Spinal cord (tissue), 10 donors: ENCODE data around the gene EXOC6. TPM values are rescaled to one million over a fixed set of nuclear protein-coding genes. Genes with fewer than 3 reads are reported as not detected.
A peak's percentile ranks its signal among the peaks of the same experiment; 100 is the strongest.

ENCODE experiments used
- DNase-seq, 6 donors: peaks; one replicate each; pipeline versions ENCODE4 v3.0.0 to v3.0.0-alpha.2; 2013 to 2015; ENCODE audit warnings: low spot score in 6 of 6, low read depth in 4 of 6
- H3K27ac ChIP-seq: one replicate; pipeline ENCODE4 v1.5.1; 2013; ENCODE audit warnings: low read depth, low read length, control low read depth
- H3K27me3 ChIP-seq: one replicate; pipeline ENCODE4 v1.6.1; 2013; ENCODE audit warnings: low read length; ENCODE audit not compliant: control insufficient read depth, insufficient read depth
- H3K36me3 ChIP-seq: one replicate; pipeline ENCODE4 v1.6.1; 2013; ENCODE audit warnings: low read length; ENCODE audit not compliant: control insufficient read depth, insufficient read depth
- H3K4me1 ChIP-seq: one replicate; pipeline ENCODE4 v1.6.1; 2013; ENCODE audit warnings: low read length; ENCODE audit not compliant: control insufficient read depth, insufficient read depth
- H3K4me3 ChIP-seq: one replicate; pipeline ENCODE4 v1.5.1; 2013; ENCODE audit warnings: low read depth, low read length, control low read depth
- H3K9me3 ChIP-seq: one replicate; pipeline ENCODE4 v1.6.1; 2013; ENCODE audit warnings: low read length; ENCODE audit not compliant: control insufficient read depth, insufficient read depth
- WGBS: methylation state at CpG from one replicate; pipeline ENCODE4 v1.1.5; 2013; ENCODE audit warnings: missing lambda C conversion rate; ENCODE audit not compliant: insufficient coverage; 5-methylcytosine and 5-hydroxymethylcytosine counted together
- long read RNA-seq, 4 donors: transcript quantifications; one replicate each; lab custom pipeline, GENCODE V29; 2026
- polyA plus RNA-seq, 2 donors: library from polyadenylated mRNA; unstranded; fragments of 120-200 nt; gene quantifications; one replicate each; pipeline ENCODE4 v1.2.1, GENCODE V29; 2013; ENCODE audit not compliant: insufficient read length in 2 of 2
- total RNA-seq, 2 donors: library from RNA; depleted of rRNA in 1 of 2; stranded (reverse); fragments of 120-200 nt in 1 of 2; fragments of >200 nt in 1 of 2; gene quantifications; one replicate each; pipeline versions ENCODE4 v1.2.3 to v1.2.4, GENCODE V29; 2013 to 2014
- donor health status: healthy.

EXOC6 gene
- total RNA-seq (10 to 100 TPM; 22.8 to 46.6 TPM), polyA plus RNA-seq (10 to 100 TPM; 16.5 to 19.7 TPM)
- long read RNA-seq, donor 1, partial matches to known transcripts: 0 of 2 reads
- long read RNA-seq, donor 1, other reads (novel, unspliced or antisense): 0 of 2 reads
- long read RNA-seq, donor 2, partial matches to known transcripts: 0 of 1 reads
- long read RNA-seq, donor 2, other reads (novel, unspliced or antisense): 0 of 1 reads
- long read RNA-seq, donor 3, partial matches to known transcripts: 0 of 1 reads
- long read RNA-seq, donor 3, other reads (novel, unspliced or antisense): 0 of 1 reads
- long read RNA-seq, donor 4, partial matches to known transcripts: 0 of 1 reads
- long read RNA-seq, donor 4, other reads (novel, unspliced or antisense): 0 of 1 reads

- H3K9me3 ChIP-seq: no peaks in the 10 kb centered on the region
- peaks cover 6% of the 10 kb centered on the region for H3K4me1 ChIP-seq
- peak; percentile 72 to 96 (median 85) for DNase-seq
Measured at GRCh38 chr10:92848441-92849233, at the start of gene EXOC6. TSS of gene EXOC6 (plus strand) at chr10:92848520. CDS start at chr10:92848534, 14 bp downstream.

GRCh38 chr10:92799568-92799967, 48.8 kb upstream of the EXOC6 start:
- H3K27ac ChIP-seq: no peak overlapping the region
- no CpG with 5 or more reads among the region's 2 CpGs for WGBS
- H3K4me1 ChIP-seq: no peaks in the 10 kb centered on the region
- no peaks in the 10 kb centered on the region for H3K9me3 ChIP-seq
- DNase-seq: peak in 1 of 6 donors; percentile 35
- H3K27me3 ChIP-seq: no peaks in the 10 kb centered on the region
- H3K4me3 ChIP-seq: no peak overlapping the region
- H3K36me3 ChIP-seq: no peaks in the 10 kb centered on the region

More at GRCh38 chr10:92848441-92849233, at the start of gene EXOC6:
- H3K27me3 ChIP-seq: no peaks in the 10 kb centered on the region
- peak within 1 kb of the TSS; percentile 78 for H3K27ac ChIP-seq
- under 1% methylated on average over 95 of the region's 103 CpGs for whole genome bisulfite sequencing
- H3K4me3 ChIP-seq: peak within 1 kb of the TSS; percentile 81
- H3K36me3 ChIP-seq: no peaks in the 10 kb centered on the region

DNA sequence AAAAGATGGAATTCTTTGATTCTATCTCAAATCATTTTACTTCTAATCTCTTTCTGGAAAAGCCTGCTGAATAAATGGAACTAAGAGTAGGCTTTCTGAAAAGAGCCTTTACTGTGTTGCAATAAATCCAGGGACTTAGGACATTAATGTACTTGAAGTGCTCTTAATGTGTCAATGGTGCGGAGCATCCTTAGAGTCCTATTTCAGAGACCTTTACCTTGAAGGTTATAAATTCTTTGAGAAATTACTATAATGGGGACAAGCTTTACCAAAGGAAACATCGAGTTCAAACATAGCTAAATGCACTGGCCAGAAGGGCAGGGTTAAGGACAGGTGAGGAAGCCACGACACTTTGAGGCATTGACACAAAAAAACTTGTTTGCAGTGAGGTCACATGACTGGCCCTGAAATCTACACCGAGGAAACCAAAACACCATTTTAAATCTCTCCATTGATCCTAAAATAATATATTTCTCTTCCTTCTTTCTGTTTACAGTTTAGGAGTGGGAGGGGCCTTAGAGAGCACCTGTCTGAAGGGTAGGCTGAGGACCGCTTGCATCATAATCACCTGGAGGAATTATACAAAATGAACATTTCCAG, 48.1 kb upstream of the EXOC6 start:
- no peaks in the 10 kb centered on the region for H3K9me3 ChIP-seq
- no peaks in the 10 kb centered on the region for H3K27me3 ChIP-seq
- H3K4me3 ChIP-seq: no peak overlapping the region
- 50% methylated on average over 1 of the region's 5 CpGs for WGBS
- DNase-seq: peak in 1 of 6 donors; percentile 64
- H3K4me1 ChIP-seq: no peaks in the 10 kb centered on the region
- H3K36me3 ChIP-seq: no peaks in the 10 kb centered on the region
- H3K27ac ChIP-seq: no peak overlapping the region

- Histone ChIP-seq H3K36me3 (no peaks in the 10 kb centered on the region), H3K27ac (no peak overlapping the region), H3K9me3 (no peaks in the 10 kb centered on the region), H3K27me3 (no peaks in the 10 kb centered on the region), H3K4me3 (no peak overlapping the region), H3K4me1 (no peaks in the 10 kb centered on the region)
- peak in 1 of 6 donors; percentile 11 for DNase-seq
- WGBS: 71% methylated on average over 2 of the region's 9 CpGs
Measured at GRCh38 chr10:92801978-92802872, 46.1 kb upstream of the EXOC6 start.

GRCh38 chr10:92809840-92810239, 38.5 kb upstream of the EXOC6 start:
- 90% methylated on average over 3 of the region's 3 CpGs for WGBS
- no peak overlapping the region for H3K27ac ChIP-seq
- no peaks in the 10 kb centered on the region for H3K27me3 ChIP-seq

GRCh38 chr10:92810934-92811532, 37.3 kb upstream of the EXOC6 start:
- no peaks in the 10 kb centered on the region for H3K9me3 ChIP-seq
- H3K27me3 ChIP-seq: no peaks in the 10 kb centered on the region
- no peak overlapping the region for H3K4me3 ChIP-seq
- WGBS: no CpG with 5 or more reads among the region's 4 CpGs
- H3K4me1 ChIP-seq: no peaks in the 10 kb centered on the region
- no peak overlapping the region for H3K27ac ChIP-seq
- H3K36me3 ChIP-seq: no peaks in the 10 kb centered on the region
- DNase-seq: no peak

More at GRCh38 chr10:92809840-92810239, 38.5 kb upstream of the EXOC6 start:
- Histone ChIP-seq H3K4me1 (no peaks in the 10 kb centered on the region), H3K4me3 (no peak overlapping the region), H3K36me3 (no peaks in the 10 kb centered on the region), H3K9me3 (no peaks in the 10 kb centered on the region)
- no peak for DNase-seq

DNA sequence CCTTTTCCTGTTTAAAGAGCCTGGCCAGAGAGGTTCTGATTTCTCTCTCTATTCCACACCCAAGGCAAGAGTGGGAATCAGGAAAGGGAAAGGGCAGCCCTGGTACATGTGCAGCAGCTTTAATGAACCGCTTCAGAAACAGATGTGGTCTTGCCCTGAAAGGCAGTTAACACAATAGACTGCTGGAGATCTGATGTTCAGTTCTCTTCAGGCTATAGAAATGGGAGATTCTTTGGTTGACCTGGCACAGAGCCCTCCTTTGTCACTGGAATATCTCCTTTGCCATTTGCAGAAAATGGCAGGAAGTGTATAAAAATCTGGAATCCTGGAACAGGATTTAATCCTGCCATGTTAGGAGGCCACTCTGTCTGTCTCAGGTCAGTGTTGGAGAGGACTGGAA, 36.3 kb upstream of the EXOC6 start:
- no peaks in the 10 kb centered on the region for H3K9me3 ChIP-seq
- peak in 1 of 6 donors; percentile 5 for DNase-seq
- H3K4me1 ChIP-seq: no peaks in the 10 kb centered on the region
- H3K27me3 ChIP-seq: no peaks in the 10 kb centered on the region
- no peaks in the 10 kb centered on the region for H3K36me3 ChIP-seq
- H3K4me3 ChIP-seq: no peak overlapping the region
- WGBS: no CpG with 5 or more reads among the region's 1 CpG
- H3K27ac ChIP-seq: no peak overlapping the region

- Histone ChIP-seq H3K27me3 (no peaks in the 10 kb centered on the region), H3K36me3 (no peaks in the 10 kb centered on the region), H3K9me3 (no peaks in the 10 kb centered on the region), H3K4me1 (no peaks in the 10 kb centered on the region), H3K27ac (no peak overlapping the region), H3K4me3 (no peak overlapping the region)
- no peak for DNase-seq
- 80% methylated on average over 3 of the region's 4 CpGs for WGBS
Measured at GRCh38 chr10:92813979-92814378, 34.3 kb upstream of the EXOC6 start.
